ENCODE measurements around the gene DCUN1D5.

DNA sequence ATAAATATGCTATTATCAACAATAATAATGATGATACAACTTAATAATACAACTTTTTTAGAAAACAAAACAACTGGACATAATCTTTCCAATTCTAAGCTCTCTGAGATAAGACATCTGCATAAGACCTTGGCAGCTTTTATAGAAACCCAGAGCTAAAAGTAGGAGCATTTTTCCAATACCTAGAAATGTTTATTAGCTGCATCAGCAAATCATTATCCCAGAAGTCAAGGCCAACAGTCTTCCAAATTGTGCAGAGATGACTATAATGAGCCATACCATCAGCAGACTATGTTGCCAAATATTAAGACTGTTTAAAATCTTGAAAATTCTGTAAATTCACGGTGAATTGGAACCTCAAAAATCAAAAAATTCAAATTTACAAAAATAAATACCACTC is 30.3 kb downstream of the DCUN1D5 start:
- TF ChIP-seq, protein P1, sequence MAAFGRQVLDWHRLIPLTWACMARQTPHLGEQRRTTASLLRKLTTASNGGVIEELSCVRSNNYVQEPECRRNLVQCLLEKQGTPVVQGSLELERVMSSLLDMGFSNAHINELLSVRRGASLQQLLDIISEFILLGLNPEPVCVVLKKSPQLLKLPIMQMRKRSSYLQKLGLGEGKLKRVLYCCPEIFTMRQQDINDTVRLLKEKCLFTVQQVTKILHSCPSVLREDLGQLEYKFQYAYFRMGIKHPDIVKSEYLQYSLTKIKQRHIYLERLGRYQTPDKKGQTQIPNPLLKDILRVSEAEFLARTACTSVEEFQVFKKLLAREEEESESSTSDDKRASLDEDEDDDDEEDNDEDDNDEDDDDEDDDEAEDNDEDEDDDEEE (CRISPR knock-in tag; IDR thresholded peaks at IDR 0.05) = no peak
- TF ChIP-seq PHF21A (CRISPR knock-in tag; IDR thresholded peaks at IDR 0.05) (no peak), TBX2 (CRISPR knock-in tag; IDR thresholded peaks at IDR 0.05; ENCODE audit: borderline replicate concordance) (no peak), ZNF350 (CRISPR knock-in tag; IDR thresholded peaks at IDR 0.05; ENCODE audit: borderline replicate concordance, low read depth) (no peak), NPAS2 (CRISPR knock-in tag; IDR thresholded peaks at IDR 0.05; ENCODE audit: borderline replicate concordance) (no peak), KAT8 (CRISPR knock-in tag; IDR thresholded peaks at IDR 0.05) (no peak)
- TF ChIP-seq, protein P2, sequence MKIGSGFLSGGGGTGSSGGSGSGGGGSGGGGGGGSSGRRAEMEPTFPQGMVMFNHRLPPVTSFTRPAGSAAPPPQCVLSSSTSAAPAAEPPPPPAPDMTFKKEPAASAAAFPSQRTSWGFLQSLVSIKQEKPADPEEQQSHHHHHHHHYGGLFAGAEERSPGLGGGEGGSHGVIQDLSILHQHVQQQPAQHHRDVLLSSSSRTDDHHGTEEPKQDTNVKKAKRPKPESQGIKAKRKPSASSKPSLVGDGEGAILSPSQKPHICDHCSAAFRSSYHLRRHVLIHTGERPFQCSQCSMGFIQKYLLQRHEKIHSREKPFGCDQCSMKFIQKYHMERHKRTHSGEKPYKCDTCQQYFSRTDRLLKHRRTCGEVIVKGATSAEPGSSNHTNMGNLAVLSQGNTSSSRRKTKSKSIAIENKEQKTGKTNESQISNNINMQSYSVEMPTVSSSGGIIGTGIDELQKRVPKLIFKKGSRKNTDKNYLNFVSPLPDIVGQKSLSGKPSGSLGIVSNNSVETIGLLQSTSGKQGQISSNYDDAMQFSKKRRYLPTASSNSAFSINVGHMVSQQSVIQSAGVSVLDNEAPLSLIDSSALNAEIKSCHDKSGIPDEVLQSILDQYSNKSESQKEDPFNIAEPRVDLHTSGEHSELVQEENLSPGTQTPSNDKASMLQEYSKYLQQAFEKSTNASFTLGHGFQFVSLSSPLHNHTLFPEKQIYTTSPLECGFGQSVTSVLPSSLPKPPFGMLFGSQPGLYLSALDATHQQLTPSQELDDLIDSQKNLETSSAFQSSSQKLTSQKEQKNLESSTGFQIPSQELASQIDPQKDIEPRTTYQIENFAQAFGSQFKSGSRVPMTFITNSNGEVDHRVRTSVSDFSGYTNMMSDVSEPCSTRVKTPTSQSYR (CRISPR knock-in tag; IDR thresholded peaks at IDR 0.05; ENCODE audit: borderline replicate concordance) = no peak
